HG03025 (cell line): ENCODE data around the gene FCGR3A.
A peak's percentile ranks its signal among the peaks of the same experiment; 100 is the strongest.
"Not testable (repeated sequence)": the region's sequence is repeated elsewhere in the genome, so short reads cannot be mapped to it uniquely, and the experiment has no call there.

Source experiments
- ATAC-seq: cut with Tn5 transposase; IDR thresholded peaks from one replicate; pipeline ENCODE4 v1.9.1; 2021; ENCODE audit warnings: mild to moderate bottlenecking, moderate library complexity; ENCODE audit not compliant: unreplicated experiment, low FRiP score

Gene FCGR3A

DNA sequence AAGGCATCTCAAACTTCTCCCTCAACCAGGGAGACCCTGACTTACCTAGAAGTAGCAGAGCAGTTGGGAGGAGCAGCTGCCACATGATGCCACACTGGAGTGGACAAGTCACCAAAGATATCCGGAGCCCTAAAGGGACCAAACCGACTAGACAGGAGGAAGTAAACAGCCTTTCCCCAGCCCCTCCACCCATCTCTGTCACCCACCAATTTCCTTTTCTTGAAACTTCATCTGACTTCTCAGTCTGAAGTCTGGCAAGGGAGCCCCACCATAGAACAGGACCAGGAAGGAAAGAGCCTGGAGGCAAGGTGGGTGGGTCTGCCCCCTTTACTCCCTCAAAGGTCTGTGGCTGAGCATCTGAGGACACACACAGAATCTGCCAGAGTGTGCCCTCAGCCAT is at the start of gene FCGR3A:
Gene FCGR3A, minus strand, starts transcription at position 167 of the 400 bp plus-strand sequence. Its CDS starts 82 bp downstream, at position 85.
- ATAC-seq, result no peak

DNA sequence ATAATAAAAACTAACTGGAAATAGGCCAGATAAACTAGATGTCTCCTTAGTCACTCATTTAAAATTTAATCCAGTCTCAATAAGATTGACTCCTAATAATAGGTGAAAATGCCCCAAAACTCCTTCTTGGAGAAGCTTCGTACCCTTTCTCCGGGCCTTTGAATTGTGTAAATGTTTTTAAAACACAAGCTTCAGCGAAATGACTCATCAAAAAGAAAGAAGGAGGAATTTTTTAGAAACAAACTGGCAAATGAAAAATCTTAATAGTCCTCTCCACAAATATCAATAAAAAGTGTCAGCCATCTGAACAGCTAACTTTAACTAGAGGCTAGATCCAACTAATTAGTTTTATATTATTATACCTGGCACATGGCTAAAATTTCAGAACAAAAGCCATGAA is 47.5 kb upstream of the FCGR3A start:
- not testable (repeated sequence) for ATAC-seq

DNA sequence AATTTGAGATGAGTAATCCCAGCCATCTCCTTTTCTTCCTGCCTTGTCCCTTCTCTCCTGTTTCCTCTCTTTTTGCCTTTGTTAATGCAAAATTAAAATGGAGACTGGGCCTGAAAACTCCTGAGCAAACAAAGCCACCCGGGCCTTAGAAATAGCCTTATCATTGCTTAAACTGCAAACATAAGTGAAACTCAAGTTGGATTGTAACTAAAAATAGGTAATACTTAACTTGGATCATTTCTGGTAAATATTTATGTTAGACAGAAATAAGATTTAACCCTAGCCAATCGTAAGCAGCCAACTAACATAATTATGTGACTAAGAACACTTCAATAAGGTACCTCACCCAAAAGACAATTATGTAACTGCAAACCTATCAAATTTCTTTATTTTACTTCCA is 46.0 kb upstream of the FCGR3A start:
- not testable (repeated sequence) for ATAC-seq

DNA sequence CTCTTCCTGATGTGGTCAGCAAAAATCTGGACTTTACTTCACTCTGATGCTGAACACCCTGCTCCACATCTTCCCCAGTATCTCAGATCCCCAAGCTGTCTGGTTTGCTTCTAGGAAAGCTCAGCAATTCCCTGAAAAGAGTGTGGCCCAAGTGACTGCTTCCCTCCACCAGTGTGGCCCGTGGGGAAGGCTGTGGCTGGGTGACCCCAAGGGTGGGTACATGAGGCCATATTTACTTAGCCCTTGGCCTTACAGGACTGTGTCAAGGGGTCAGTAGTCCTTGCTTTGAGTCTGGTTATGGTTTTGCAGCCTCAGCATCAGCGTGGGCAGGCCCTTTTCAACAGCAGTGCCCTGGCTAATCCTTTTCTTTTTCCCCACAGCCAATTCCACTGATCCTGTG is 45.6 kb upstream of the FCGR3A start:
- not testable (repeated sequence) for ATAC-seq

DNA sequence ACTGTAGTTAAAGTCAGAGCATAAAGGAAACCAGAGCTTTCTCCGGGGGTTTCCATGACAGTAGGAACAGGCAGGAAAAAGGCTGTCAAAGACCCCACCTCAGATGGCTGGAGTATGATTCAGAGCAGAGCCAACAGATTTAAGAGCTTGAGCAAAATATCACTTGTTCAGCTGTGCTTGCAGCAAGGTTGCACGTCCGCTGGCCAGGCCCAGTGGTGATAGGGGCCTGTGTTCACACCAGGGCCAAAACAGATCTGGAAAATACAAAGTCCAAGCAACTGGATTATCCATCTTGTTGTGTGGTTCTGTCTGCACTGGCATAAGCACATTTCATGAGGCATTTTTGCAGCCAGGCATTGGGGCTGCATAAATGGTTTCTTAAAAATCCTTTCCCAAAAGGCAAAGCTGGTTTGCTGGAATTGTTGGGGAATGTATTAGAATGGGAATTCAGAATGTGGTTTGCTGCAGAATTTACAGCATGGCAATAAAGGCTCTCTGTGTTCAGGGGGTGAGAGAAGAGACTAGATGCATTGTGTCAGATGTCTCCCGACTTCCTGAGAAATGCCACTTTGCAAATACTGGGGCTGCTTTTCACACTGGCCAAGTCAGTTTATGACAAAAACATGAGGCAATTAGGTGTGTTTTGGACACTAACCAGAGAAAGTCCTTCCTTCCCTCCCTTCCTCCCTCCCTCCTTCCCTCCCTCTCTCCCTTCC is 44.8 kb upstream of the FCGR3A start:
- ATAC-seq, result not testable (repeated sequence)

DNA sequence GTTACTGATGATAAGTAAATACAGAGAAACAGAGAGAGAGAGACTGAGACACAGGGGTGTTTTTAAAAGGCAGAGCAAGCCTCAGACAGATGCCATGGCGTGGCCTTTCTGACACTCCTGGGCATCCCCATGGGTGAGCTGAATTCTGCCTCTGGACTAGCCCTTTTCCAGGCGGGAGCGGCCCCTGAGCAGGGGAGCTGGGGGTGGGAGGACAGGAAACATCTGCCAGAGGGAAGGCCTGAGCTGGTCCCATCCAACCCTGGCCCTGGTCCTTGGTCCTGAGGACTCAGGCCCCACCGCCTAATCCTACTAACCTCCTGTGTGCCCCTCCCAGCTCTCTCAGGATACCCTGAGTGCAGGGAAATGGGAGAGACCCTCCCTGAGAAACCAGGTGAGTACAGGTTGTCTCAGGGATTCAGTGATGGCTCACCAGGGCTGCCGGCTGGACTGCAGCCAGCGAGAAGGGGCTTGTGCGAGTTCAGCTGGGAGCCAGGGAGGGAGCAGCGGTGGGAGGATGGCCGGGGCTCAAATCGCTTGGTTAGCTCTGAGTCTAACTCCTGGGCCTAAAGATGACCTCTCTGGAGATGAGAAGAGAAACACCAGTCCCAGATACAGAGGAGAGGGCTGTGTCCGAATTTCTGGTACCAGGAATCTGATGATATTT is 43.6 kb upstream of the FCGR3A start:
- not testable (repeated sequence) for ATAC-seq

DNA sequence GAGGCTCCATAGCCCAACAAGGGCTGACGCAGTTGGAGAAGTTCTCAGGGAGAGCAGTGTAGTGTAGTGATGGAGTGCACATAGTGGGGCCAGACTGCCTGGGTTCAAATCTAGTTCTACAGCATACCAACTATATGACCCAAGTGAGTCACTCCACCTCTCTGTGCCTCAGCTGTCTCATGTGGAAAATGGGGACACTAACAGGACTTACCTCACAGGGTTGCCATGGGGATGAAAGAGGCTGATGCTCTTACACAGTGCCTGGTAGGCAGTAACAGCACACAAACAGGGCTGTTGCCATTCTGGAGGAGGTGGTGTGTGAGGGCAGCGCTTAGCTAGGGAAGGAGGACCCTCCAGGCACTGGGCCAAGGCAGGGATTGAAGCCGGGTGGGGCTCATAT is 43.0 kb upstream of the FCGR3A start:
- ATAC-seq, result not testable (repeated sequence)

DNA sequence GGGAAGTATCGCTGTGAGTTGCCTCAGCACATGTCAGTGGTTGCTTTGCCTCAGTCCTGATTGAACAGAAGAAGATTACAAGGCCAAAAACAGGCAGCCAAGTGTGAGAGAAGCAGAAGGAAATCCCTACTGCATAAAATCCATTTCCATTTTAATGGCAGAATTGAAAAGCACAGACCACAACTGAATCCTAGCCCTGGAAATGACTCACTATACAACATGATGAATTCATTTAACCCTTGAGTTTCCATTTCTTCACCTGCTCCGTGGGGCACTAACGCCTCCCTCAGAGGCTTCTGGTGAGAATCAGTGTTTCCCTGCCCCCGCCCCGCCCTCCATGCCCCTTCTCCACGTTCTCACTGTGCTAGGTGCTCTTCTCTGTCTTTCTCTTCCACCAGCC is 40.3 kb upstream of the FCGR3A start:
- ATAC-seq, result not testable (repeated sequence)

DNA sequence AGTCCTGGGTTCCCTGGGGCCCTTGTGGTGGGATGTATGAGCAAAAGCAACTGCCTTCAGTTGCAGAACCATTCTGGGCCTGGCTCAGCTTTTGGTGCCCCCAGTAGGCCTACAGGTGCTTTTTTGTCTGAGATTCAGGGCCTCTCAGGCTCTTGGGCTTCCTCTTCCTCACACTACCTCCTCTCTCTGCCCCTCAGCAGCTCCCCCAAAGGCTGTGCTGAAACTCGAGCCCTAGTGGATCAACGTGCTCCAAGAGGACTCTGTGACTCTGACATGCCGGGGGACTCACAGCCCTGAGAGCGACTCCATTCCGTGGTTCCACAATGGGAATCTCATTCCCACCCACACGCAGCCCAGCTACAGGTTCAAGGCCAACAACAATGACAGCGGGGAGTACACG is 39.7 kb upstream of the FCGR3A start:
- ATAC-seq, result not testable (repeated sequence)

DNA sequence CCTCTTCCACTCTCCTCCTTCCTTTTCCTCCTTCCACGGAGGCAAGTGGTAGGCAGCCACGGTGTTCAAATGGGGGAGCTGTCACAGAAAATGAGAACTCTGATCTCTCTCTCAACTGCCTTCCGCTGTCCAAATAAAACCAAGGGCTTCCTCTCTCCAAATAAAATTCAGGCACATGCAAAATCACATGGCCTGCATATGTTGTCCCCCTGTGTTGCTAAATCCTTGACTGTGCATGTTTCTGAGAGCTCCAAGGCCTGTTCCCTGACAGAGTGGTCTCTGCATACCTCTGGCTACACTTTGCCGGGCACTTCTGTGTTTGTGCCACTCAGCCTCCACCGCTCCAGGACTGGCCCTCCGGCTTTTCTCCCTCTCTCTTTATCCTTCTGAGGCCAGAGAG is 39.0 kb upstream of the FCGR3A start:
- ATAC-seq, result not testable (repeated sequence)

DNA sequence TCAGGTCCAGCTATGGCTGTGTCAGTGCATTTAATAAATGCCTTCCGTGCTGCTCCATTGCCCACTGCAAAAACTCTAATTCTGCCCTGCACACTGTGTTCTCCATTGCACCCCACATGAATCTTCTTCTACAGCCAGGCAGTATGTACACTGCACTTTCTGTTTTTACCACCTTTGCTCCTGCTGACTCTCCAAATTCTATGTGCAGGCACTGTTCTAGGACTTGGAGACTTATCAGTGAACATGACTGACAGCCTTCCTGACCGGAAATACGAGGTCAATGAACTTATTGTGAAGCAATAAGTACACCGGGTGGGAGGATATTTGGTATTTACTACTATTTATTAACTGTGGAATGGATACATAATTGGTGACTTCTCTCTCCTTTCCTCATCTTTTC is 33.3 kb upstream of the FCGR3A start:
- not testable (repeated sequence) for ATAC-seq

DNA sequence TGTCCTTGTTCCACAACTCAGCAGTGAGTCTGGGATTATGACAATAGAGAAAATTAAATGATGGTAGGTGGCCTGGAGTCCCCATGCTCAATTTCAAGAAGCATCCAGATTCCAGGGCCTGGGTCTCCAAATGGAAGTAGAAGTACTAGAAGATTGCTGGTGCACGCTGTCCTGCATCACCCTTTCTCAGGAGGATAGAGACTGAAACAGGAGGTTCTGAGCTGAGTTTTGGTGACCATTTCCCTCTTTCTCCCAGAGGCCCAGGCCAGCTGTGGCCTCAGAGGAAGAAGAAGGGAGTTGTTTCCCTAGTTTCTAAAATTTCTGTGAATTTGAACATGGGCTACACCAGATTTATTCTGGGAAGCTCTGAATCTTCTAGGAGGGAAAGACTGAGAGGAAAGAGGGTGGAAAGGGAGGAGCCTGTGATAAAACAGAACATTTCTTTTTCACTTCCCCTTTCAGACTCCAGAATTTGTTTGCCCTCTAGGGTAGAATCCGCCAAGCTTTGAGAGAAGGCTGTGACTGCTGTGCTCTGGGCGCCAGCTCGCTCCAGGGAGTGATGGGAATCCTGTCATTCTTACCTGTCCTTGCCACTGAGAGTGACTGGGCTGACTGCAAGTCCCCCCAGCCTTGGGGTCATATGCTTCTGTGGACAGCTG is 31.4 kb upstream of the FCGR3A start:
- ATAC-seq, result peak; percentile 58

DNA sequence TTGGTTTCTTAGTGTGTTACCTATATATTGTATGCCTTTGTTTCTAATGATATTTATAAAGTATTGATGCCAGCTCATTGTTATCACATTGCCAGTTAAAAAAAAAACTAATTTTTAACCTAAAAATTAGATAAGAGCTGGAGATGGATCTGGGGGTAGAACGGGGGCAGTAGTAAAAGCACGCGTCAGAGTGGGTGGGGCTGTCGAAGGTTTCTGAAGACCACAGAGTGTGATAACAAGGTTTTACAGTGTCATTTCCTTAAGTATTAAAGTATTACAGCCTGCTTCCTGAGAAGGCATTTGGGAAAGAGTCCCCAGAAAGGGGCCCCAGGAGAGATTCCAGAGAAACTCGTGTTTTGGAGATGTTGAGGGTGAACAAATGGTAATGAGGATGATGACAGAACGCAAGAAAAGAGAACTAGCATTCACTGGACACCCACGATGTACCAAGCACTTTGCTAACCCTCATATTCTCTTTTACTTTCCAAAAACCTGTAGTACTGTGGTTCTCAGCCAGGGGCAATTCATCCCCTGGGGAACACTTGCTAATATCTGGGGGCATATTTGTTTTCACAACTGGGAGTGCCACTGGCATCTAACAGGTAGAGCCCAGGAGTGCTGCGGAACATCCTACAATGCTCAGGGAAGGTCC is 30.4 kb upstream of the FCGR3A start:
- not testable (repeated sequence) for ATAC-seq

DNA sequence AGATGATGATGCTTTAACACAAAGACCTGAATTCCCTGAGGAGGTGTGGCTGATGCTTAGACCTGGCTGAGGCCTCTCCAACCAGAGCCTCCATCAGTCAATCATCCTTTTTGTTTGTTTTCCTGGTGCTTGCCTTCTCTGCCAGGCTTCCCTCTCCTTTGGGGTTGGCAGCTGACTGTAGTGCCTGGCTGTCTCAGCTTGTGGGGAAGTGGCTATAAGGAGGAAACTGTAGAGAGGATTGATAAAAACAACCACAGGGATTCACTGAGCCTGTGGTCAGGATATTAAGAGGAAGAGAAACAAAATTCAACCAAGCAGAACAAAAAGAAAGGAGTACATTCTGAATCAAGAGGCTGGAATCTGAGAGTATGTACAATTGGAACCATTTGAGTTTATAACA is 27.1 kb upstream of the FCGR3A start:
- not testable (repeated sequence) for ATAC-seq

DNA sequence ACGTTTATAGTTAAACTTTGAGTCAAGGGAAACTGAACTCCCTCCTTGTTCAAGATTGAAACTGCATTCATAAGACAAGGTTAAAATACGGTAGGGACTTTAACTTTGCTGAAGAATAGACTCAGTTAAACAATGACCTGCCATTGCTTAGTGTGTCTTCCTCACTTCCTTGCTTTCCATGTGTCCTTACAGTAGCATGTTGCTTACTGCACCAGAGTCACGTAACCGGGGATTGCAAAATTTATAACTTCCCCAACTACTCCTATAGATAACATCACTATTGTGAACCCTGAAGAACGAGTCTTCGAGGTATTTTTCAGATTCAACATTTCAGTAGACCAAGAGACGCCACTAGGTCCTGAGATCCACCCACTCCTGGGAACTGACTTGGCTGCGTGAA is 22.1 kb upstream of the FCGR3A start:
- ATAC-seq, result not testable (repeated sequence)

DNA sequence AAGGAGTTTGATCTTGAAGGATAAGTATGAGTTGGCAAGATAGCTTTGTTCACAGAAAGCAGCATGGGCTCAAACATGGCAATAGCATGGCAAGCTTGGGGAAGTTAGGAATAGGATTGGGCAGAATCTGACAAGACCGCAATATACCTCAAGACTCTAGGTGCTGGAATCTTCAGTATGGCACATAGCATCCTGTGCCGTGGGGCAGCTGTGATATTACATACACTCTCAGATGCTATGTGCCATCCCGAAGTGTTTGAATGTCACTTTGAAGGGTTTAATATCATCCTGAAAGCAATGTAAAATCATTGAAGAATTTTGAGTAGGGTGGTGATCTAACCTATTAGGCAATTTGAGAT is 17.0 kb upstream of the FCGR3A start:
- not testable (repeated sequence) for ATAC-seq

DNA sequence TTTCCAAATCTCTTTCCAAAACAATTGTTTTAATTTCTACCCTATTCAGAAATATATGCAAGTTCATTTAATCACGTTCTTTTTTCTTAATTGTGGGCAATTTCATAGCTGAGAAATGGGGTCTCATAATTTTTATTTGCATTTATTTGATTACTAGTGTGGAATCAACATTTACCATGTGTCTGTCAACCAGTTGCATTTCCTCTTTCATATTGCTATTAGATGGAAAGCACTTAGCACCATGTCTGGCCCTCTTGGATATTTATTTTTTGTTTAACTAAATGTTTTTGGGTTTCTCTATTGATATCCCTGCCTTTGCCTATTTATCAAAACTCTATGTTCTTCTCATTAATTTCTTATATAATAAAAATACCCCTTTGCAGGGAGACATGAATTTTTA is 13.9 kb upstream of the FCGR3A start:
- ATAC-seq, result not testable (repeated sequence)

DNA sequence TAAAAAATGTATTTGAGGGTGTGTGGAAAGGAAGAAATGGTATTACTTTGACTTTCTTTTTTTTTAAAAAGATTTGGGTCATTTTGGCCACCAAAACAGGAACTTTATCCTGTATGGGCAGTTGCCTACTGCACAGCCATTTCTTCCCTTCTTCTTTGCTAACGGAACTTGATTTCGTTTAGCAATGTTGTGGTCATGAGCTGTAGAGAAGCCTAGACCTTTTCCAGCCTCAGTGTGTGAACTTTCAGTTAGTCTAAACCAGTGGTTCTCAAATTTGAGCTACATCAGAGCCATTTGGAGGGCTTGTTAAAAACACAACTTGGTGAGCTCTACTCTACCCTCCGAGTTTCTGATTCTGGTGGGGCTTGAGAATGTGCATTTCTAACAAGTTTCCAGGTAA is 12.8 kb upstream of the FCGR3A start:
- ATAC-seq, result not testable (repeated sequence)

DNA sequence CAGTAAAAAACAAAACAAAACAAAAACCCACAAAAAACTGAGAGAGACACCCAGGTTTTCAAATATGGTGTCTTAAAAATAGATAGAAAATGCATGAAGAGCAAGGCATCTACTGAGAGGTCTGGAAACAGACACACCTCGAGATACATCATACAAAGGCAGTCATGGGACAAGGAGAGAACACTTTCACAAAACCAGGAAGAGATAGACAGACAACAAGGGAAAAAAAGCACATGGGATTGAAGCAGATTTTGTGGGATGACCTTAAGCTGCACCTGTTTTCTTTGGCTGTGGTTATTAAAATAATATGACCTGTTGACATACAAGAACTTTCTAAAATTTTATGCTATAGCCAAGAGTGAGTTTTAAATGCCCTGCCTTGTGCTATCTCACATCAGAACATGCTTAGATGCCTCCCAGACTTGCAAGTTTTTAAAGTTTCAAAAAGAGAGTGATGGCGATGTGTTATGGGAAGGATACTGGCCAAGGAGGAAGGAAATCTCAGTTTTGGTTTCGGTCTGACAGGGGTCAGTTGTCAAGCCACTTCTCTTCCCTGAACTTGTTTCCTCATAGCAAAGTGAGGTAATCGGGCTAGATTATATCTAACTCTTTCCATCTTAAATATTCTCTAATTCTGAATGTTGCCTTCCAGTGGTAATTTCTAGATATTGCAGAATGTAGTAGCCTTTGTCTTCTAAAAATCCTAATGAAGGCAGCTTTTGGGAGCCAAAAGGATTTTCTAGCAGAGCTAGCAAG is 11.5 kb upstream of the FCGR3A start:
- ATAC-seq, result not testable (repeated sequence)
